DMS79 (cell line): ENCODE data around the gene ANKRD52.

Source experiments
- DNase-seq: peaks from one replicate; lab custom pipeline; 2025; lab: John Stamatoyannopoulos, UW

The ANKRD52 gene

DNA sequence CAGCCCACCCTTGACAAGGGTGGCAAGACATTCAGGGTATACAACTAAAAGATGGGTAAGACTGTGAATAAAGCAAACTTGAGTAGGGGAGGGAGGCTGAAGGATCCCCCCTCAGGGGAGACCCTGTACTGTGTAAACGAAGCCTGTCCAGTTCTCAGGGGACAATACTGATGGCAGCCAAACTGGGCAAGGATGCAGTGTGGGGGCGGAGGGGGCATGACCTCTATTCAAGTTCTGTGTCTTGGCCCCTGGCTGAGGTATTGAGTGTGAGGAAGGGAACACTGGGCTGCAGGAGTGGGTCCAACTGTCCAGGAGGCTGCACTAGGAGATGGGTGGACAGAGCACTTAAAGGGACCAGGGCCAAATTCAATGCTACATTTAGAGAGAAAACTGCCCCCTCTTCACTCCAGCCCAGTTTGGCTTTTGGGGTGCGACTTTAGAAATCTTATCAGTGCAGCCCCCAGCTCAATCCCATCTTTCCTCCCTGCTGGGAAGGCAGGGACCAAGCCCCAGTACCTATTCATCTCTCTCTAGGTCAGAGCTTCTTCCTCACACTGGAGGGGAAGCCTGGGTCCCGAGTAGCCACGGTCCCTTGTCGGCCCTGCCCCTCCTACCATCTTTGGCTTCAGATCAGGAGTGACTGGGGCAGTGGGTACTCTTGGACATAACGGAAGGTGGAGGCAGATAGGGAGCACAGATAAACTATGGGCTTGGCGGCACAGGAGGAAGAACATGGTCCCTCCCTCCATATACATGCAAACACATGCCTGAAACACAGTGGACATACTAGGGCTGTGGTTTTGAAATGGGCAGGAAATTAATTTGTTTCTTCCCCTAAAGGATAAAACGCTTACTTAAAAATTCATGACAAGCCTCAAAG is 16.5 kb downstream of the ANKRD52 start:
- no peak for DNase-seq

DNA sequence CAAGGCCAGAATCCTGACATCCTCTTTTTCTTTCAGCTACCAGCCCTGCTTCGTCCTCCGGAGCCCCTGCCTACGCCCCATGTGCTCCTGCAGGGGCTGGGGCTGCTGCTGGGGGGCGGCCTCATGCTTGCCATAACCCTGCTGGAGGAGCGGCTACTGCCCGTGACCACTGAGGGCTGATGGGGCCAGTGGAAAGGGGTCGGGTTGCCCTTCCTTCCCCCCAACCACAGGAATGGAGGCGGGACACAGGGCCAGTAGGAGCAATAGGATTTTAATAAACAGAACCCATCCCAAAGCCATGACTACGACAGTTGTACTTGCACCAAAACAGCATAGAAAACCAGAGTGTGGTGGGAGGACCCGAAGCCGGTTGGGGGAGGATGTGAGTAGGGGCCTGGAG is 20.6 kb downstream of the ANKRD52 start:
- DNase-seq: no peak

DNA sequence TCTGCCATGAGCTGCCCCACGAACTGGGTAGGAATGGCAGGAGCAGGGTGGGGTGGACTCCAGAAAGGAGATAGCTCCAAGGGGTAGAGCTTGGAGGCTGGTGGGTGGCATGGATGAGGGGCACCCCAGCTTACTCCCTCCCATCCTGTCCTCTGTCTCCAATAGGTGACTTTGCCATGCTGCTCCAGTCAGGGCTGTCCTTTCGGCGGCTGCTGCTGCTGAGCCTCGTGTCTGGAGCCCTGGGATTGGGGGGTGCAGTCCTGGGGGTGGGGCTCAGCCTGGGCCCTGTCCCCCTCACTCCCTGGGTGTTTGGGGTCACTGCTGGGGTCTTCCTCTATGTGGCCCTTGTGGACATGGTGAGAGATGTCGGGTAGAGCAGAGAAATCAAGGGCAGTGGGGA is 21.2 kb downstream of the ANKRD52 start:
- no peak for DNase-seq

DNA sequence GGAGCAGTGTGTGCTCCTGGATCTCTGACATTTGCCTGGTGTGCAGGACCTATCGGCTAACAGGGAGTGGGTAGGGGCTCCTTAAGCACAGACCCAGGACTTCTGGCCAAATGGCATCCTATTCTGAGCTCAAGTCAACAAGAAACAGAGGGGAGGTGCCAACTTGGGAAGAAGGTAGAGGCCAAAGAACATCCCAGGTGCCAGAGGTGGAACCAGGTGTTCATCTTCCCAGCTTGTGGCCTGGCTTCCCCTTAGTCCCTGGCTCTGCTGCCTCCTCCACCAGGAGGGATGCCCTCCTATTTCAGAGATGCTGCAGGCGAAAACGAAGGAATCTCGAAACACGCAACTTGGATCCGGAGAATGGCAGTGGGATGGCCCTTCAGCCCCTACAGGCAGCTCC is 22.1 kb downstream of the ANKRD52 start:
- no peak for DNase-seq

DNA sequence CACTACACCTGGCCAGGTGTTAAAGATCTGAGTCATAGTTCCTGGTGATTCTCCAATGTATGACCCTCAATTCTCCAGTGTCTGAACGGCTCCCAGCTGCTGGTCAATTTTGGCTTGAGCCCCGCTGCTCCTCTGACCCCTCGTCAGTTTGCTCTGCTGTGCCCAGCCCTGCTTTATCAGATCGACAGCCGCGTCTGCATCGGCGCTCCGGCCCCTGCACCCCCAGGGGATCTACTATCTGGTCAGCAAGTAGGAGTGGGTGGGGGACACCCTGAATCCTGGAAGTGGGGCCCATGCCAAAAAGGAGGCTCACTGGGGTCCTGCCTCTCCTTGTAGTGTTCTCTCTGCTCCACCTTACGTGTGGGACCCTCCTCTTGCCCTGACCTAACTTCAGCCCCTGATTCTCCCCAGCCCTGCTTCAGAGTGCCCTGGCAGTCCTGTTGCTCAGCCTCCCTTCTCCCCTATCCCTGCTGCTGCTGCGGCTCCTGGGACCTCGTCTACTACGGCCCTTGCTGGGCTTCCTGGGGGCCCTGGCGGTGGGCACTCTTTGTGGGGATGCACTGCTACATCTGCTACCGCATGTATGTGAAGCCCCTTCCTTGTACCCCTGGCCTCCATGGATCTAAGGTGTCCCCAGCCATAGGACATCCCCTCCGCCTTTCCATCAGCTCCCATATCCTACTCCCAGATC is 23.3 kb downstream of the ANKRD52 start:
- no peak for DNase-seq

DNA sequence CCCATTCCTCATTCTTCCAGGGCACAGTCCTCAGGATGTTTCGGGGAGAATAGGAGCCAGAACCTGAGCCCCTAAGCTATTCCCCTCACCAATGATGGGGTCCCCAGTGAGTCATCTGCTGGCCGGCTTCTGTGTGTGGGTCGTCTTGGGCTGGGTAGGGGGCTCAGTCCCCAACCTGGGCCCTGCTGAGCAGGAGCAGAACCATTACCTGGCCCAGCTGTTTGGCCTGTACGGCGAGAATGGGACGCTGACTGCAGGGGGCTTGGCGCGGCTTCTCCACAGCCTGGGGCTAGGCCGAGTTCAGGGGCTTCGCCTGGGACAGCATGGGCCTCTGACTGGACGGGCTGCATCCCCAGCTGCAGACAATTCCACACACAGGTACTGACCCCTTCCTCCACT is 27.0 kb downstream of the ANKRD52 start:
- DNase-seq: no peak

DNA sequence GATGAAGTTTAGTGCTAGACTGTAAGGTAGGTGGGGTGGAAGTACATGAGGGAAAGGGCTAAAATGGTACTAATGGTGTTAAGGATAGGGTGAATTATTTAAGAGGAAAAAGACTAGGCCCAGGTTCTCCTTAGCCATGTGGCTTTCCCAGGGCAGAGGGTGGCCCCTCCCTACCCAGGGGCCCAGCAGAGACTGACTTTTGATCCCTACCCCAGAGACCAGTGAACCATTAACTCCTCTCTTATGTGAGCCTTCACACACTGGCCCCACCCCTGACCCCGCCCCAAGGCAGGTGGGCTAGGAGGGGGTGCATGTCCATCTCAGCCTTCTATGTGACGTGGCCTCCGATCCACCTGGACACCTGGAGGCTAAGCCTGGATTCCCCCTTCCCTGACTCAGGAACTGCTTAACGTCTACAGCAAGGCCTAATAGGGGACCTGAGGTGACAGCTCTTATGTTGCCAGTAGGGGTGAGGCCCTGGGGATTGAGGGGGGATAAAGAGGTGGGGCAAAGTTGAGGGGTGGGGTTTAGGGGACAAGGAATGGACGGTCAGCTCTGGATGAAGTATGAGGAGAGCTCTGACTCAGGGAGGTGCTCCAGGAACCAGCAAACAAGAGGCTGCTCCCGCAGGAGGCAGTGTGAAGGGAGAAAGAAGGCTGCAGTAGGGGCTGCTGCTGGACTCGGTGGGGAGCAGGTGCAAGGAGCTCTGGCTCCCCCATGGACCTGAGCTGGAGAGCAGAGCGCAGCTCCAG is 27.6 kb downstream of the ANKRD52 start:
- no peak for DNase-seq

DNA sequence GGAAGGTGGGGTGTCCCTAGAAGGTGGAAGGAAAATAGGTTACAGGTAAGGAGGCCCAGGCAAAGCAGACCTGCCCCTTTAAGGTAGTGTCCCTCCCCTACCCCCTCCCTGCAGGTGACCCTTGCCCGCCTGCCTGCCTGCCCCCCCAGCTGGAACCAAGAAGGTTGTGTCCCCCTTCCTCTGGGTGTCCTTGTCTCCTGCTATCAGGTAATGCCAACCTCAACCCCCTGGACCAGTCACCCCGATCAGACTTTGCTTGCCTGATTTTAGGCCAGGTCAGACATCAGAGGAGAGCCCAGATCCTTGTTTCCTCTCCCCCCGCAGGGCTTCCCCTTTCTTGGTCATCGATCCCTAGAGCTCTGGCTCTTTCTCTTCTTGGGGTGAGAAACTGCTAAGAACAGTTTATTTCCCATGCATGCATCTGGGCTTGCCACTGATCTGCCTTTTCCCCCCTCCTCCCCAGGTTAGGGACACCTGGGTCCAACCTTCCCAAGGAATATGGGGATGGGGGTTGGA is 28.2 kb downstream of the ANKRD52 start, which contains the start of gene SLC39A5:
Gene SLC39A5, plus strand, starts transcription at position 136 of the 516 bp plus-strand sequence. CDS start 1,224 bp downstream, outside the sequence.
- no peak for DNase-seq

DNA sequence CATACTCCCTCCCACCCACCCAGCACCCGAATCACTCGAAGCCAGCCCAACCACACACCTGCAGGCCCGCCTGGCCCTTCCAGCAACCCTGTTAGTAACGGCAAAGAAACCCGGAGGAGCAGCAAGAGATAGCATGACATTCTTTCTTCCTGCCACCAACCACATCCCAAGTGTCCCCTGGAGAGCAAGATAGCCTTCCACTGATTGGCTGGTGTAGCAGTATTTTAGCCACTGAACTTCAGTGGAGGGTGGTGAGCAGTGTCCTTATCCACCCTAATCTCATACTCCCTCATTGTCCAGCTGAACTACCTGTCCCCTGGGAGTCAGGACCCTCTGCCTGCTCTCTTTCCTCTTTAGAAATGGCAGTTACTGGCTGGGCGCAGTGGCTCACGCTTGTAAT is 29.1 kb downstream of the ANKRD52 start:
- no peak for DNase-seq

DNA sequence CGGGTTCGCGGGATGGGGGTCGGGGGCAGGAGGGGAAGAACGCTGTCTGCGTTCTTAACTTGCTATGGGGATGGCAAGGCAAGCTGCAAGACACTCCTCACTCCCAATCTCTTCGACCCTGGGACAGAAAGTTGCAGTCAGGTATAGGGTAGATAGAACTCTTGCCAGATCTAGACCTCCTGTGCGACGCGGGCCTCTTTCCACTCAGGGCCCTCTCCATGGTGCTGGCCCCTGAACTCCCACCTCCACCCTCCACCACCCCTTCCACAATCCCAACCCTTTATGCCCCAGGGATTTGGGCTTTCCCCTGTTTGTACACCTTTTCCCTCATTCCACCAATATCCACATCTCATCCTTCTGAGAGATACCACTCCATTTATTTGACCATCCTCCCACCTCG is 33.2 kb downstream of the ANKRD52 start:
- no peak for DNase-seq

DNA sequence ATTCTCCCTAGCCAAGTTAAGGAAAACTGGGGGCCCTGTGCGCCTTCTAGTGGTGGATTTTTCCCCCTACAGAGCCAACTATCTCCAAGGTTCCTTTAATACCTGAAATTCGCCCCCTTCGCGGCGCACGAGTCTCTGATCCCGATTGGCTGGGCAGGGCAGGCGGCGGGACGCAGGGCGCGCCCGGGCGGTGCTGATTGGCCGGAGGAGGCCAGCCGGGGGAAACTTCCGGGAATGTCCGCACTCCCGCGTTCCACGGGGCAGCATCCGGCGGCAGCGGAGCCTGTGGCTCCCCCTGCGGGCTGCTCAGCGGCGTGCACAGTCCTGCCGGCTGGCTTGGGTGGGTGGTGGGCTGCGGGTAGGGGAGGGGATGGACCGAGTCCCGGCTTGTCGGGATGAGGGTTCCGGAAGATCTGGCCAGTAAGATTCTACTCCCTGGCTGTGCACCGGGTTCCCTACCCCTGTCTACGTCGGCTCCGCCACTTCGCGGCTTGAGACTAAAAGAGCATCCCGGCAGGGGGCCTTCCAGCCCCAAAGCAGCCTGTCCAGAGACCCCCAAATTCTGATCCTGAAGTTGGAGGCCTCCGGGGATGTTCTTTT is 34.0 kb downstream of the ANKRD52 start, which contains the start of gene NABP2:
Gene NABP2, plus strand, starts transcription at position 241 of the 600 bp plus-strand sequence. CDS start 515 bp downstream, outside the sequence.
- DNase-seq: peak; percentile 84

DNA sequence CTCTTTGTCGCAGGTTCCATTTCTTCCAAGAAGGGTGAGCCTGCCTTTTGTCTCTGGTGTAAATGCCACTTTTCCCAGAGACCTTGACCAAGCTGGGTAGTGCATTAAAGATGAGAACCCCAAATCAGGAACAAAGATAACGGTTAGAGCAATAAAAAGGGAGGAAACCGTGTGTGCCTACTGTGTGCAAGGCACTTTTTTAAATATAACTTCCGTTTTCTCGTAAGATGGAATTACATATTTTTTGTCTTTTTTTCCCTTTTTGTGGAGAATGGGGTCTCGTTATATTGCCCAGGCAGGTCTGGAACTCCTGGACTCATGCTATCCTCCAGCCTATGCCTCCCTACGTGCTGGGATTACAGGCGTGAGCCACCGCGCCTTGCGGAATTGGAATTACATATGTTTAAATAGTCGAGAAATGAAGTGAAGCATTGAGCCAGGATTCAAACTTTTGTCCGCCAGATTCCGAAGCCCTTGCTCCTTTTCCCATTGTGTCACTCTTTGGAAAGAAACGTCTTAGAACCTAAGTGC is 34.5 kb downstream of the ANKRD52 start:
- DNase-seq: no peak

DNA sequence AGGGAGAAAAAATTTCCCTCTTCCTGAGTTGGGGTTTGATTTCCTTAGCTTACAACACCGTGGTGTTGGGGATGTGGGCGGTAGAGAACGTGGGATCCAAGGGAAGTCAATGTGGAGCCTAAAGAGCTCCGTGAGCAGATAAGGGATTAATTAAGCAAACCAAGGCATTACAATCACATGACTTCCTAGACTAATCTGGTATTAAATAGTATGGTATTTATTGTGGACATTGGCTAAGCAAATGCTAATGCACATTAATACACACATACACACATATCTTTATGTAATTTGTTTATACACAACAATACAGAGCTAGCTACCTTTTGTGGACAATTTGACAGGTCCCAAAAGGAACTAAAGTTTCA is 35.7 kb downstream of the ANKRD52 start:
- DNase-seq: no peak

DNA sequence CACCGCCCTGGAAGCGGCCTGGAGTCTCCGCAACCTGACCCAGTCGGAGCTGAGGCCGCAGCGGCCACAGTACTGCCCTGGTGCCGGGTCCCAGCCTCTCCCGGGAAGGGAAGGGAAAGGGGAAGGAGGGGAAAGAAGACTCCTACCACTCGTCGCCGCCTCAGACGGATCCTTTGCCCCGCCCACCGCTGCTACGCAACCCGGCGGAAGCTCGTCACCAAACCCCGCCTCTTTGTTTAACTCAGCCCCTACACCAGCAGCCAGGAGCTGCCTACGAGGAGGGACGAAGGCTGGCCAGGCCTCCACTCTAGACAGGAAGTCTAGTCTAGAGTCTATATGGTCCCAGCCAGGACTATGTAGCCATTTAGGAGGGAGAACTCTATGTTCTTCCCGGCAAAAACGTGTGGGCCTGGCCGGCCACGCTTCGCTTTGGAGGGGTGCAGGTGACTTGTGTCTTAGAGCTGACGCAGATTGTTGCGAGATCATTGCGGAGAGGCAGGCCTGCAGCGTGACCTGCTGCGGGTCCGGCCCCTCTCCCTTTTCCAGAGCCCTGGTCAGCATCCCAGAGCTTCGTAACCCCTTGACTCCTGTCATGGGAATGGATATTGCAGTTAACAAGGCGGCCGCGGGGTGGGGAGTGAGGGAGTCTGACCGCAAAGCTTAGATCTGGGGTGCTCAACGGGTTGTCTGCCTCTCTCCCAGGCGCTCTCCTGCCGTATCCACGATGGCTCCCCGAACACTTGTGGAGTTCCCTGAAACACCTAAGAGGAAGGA is 36.2 kb downstream of the ANKRD52 start, which contains the start of gene RNF41:
Gene RNF41, minus strand, starts transcription at position 166 of the 774 bp plus-strand sequence. CDS start 7,875 bp downstream, outside the sequence.
- DNase-seq: peak; percentile 84

DNA sequence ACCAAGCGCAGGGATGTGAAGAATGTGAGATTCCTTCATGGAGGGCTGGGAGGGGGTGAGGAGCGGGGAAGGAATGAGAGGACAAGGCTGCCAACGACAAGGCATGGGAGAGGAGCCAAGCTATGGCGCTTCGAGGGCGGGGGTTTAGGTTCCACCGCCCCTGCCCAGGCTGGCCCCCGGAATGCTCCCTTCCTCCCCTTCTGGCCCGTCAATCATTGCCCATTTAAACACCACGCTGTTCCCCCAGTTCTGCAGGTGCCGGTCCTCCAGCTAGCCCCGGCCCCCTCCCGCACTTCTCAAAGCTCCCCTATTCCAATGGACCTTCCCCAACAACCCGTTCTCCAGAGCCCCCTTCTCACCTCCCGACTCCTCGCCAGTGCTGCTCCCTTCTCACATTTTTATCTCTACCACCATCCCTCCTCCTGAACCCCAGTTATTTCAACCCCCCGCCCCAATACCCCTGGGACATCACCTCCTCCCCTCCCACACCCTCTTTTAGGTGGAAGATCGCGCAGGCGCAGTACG is 36.9 kb downstream of the ANKRD52 start:
- no peak for DNase-seq

DNA sequence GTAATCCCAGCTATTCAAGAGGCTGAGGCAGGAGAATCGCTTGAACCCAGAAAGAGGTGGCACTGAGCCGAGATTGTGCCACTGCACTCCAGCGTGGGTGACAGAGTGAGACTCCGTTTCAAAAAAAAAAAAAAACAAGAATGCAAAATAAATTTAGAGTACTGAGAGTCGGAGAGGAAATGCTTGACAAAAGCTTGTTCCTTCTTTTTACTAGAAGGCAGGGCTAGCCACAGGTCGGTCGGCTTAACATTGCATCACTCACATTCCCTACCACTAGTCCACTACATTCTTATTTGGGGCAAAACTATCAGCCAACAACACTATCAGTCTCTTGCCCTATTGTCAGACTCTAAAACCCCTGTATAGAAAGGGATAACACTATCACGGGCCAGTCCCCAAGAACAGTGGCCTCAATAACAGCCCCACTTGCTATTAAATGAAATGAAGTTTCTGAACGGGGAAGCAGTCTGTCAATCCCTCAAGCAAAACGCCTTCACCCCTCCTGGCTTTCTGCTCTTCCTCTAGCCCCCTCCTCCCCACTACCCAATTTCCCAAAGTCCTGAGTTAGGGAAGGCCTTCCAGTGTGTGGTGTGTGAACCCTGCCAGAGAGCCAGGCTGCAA is 37.5 kb downstream of the ANKRD52 start:
- no peak for DNase-seq

DNA sequence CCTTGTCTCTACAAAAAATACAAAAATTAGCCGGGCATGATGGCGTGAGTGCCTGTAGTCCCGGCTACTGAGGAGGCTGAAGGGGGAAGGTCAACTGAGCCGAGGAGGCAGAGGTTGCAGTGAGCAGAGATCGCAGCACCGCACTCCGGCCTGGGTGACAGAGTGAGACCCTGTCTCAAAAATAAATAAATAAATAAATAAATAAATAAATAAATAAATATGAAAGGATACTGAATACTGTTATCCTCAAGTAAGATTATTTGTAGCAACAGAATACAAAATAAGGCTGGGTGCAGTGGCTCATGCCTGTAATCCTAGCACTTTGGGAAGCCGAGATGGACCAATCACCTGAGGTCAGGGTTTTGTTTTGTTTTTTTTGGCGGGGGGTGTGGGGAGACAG is 38.3 kb downstream of the ANKRD52 start:
- DNase-seq: no peak

DNA sequence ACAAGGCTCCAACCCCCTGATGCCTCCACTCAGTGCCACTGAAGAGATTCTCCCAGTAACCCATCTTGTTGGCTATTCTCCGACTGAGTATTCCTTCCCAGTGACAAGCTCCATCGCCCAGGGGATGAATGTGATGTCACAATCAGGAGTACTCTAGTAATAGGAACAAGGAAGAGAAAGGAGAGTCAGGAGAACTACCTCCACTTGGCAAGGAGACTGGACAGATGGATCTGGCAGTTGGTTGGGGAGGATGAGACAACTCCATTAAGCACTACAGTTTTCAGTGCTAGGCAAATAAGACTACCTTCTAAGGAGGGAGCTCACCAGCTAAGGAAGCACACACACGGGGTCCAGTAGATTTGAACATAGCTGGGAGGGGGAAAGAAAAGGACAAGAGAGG is 41.7 kb downstream of the ANKRD52 start:
- no peak for DNase-seq

DNA sequence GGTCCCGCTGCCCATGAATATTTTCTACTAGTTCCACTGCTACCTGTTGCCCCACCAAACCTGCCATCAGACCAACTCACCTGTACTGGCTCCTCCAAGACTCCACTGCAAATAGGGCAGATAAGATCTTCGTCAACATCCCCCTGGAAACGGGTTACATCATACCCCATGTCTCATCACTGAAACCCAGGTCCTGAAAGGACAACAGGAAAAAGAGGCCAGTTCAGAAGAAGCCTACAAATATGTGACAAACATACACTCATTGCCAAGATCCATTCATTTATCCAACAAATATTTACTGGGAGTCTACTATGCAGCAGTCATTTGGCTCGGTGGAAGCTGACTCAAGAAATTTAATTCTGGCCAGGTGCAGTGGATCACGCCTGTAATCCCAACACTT is 44.3 kb downstream of the ANKRD52 start:
- DNase-seq: no peak

DNA sequence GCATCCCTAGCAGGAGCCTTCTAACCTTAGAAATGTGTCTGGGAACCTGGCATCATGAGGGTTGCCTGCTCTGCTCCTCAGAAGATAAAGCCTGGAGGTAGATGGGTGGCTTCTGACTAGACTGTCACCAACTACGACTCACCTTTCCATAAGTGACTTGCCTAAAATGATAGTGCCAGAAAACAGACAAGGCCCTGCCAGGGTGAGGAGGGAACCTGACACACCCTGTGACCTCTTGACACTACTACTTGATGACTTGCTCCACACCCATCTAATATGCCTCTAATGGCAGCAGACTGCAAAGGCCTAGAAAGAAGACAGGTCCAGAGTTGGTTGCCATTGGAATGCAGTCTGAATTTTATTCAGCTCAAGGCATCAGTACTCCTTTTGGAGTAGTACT is 45.8 kb downstream of the ANKRD52 start:
- no peak for DNase-seq
